Astrocyte of the spinal cord (primary cell): ENCODE measurements around the gene AGAP5.
"Not testable (repeated sequence)": the region's sequence is repeated elsewhere in the genome, so short reads cannot be mapped to it uniquely, and the experiment has no call there.

ENCODE experiments used
- DNase-seq: peaks from one replicate; pipeline ENCODE4 v3.0.0; 2011; ENCODE audit warnings: low read depth, low spot score
- H3K4me3 ChIP-seq: 2 replicates; pipeline ENCODE4 v1.5.1; 2011; ENCODE audit warnings: low read depth, mild to moderate bottlenecking, low read length, moderate library complexity
- CTCF ChIP-seq: IDR thresholded peaks from 2 replicates; pipeline ENCODE4 v1.5.1; 2012; ENCODE audit warnings: low read depth, mild to moderate bottlenecking, low read length, inconsistent platforms
- in situ Hi-C: cut with HindIII; loops from 2 replicates; pipeline ENCODE4 v1.10.0; 2017; ENCODE audit warnings: low sequenced_read_pairs

The AGAP5 gene

GRCh38 chr10:73734796-73735305 is 36.9 kb upstream of the AGAP5 start:
- DNase-seq: no peak
- no peak for TF ChIP-seq CTCF
- no peak overlapping the region for H3K4me3 ChIP-seq
- in situ Hi-C loops: no loop called here

- H3K4me3 ChIP-seq: no peak overlapping the region
- TF ChIP-seq CTCF: no peak
- DNase-seq: no peak
- in situ Hi-C loops: no loop called here
These were observed 36.3 kb upstream of the AGAP5 start for GRCh38 chr10:73734028-73734720.

GRCh38 chr10:73732931-73733623 is 35.2 kb upstream of the AGAP5 start:
- no peak for DNase-seq
- in situ Hi-C loops: no loop called here
- no peak overlapping the region for H3K4me3 ChIP-seq
- no peak for TF ChIP-seq CTCF

GRCh38 chr10:73732426-73732825 is 34.5 kb upstream of the AGAP5 start:
- no peak overlapping the region for H3K4me3 ChIP-seq
- in situ Hi-C loops: no loop called here
- DNase-seq: no peak
- no peak for TF ChIP-seq CTCF

- no peak for DNase-seq
- TF ChIP-seq CTCF: no peak
- H3K4me3 ChIP-seq: no peak overlapping the region
- in situ Hi-C loops: no loop called here
These were observed 33.9 kb upstream of the AGAP5 start for GRCh38 chr10:73731588-73732375.

- peak overlapping the region; percentile 88 for H3K4me3 ChIP-seq
- no peak for TF ChIP-seq CTCF
- in situ Hi-C loops: no loop called here
- peak; percentile 93 for DNase-seq
These were observed 32.4 kb upstream of the AGAP5 start for GRCh38 chr10:73730153-73730906.

GRCh38 chr10:73729781-73730152 is 31.9 kb upstream of the AGAP5 start:
- DNase-seq, in situ Hi-C loops: not testable (repeated sequence)
- H3K4me3 ChIP-seq: peak overlapping the region; percentile 88
